H1 (cell line): Measurements from ENCODE around the gene LBX1. TPM values are rescaled to one million over a fixed set of nuclear protein-coding genes. Genes with fewer than 3 reads are reported as not detected.

ENCODE experiments used
- ATF3 ChIP-seq: IDR thresholded peaks from 2 replicates; pipeline ENCODE4 v1.6.1; 2011; ENCODE audit warnings: low read depth, mild to moderate bottlenecking, low read length; ENCODE audit not compliant: insufficient read depth
- CEBPB ChIP-seq: IDR thresholded peaks from 2 replicates; pipeline ENCODE4 v1.6.1; 2012; ENCODE audit warnings: low read depth, low read length
- CHD1 ChIP-seq: IDR thresholded peaks from 2 replicates; pipeline ENCODE4 v1.6.1; 2012; ENCODE audit warnings: low read depth, low read length, improper control_type of control experiment
- CTCF ChIP-seq, 3 experiments: IDR thresholded peaks; 1 replicate in 2 of 3; 2 replicates in 1 of 3; pipeline versions ENCODE4 v1.5.1 to v1.6.1; 2011; ENCODE audit warnings: low read length in 3 of 3, mild to moderate bottlenecking in 3 of 3, inconsistent platforms in 2 of 3, low read depth in 1 of 3, moderate library complexity in 1 of 3; ENCODE audit not compliant: insufficient read depth in 1 of 3; ENCODE audit errors: control extremely low read depth in 1 of 3
- MAX ChIP-seq: IDR thresholded peaks from 2 replicates; pipeline ENCODE4 v1.6.1; 2012; ENCODE audit warnings: inconsistent platforms
- PHF8 ChIP-seq: fragments of 200-600 bp; sonication (generic); conservative IDR thresholded peaks from 2 replicates; pipeline ENCODE4 v1.7.1; 2012; ENCODE audit warnings: low read depth, mild to moderate bottlenecking, inconsistent platforms, low read length, moderate library complexity
- POLR2A ChIP-seq, 2 experiments: IDR thresholded peaks; 1 replicate in 1 of 2; 2 replicates in 1 of 2; pipeline ENCODE4 v1.6.1; 2011; ENCODE audit warnings: low read depth in 2 of 2, low read length in 2 of 2, mild to moderate bottlenecking in 2 of 2; ENCODE audit errors: control extremely low read depth in 1 of 2
- POLR2AphosphoS5 ChIP-seq: IDR thresholded peaks from 2 replicates; pipeline ENCODE4 v1.6.1; 2011; ENCODE audit warnings: low read depth, low read length
- POU5F1 ChIP-seq: IDR thresholded peaks from 2 replicates; pipeline ENCODE4 v1.6.1; 2011; ENCODE audit warnings: low read depth, mild to moderate bottlenecking, low read length, moderate library complexity
- SIN3A ChIP-seq, 2 experiments: IDR thresholded peaks in 1 of 2; conservative IDR thresholded peaks in 1 of 2; 2 replicates each; pipeline ENCODE4 v1.6.1; 2011 to 2012; ENCODE audit warnings: low read length in 2 of 2, improper control_type of control experiment in 1 of 2, low read depth in 1 of 2, mild to moderate bottlenecking in 1 of 2
- SIRT6 ChIP-seq: IDR thresholded peaks from one replicate; pipeline ENCODE4 v1.7.1; 2012; ENCODE audit warnings: low read length, inconsistent platforms
- TAF7 ChIP-seq: optimal IDR thresholded peaks from 2 replicates; pipeline ENCODE3; 2011; ENCODE audit warnings: low read depth, mild to moderate bottlenecking, inconsistent platforms, low read length, moderate library complexity, borderline replicate concordance
- TBP ChIP-seq: IDR thresholded peaks from 2 replicates; pipeline ENCODE4 v1.6.1; 2011; ENCODE audit warnings: low read depth, low read length, improper control_type of control experiment
- polyA plus RNA-seq, 7 experiments: library from polyadenylated mRNA; depleted of rRNA in 3 of 7; stranded (reverse) in 5 of 7; unstranded in 2 of 7; fragments of >200 nt in 5 of 7; fragments of 200-250 nt in 2 of 7; gene quantifications; 1 replicate in 5 of 7; 2 replicates in 1 of 7; 4 replicates in 1 of 7; pipeline versions ENCODE4 v1.2.1 to v1.2.3, GENCODE V29; 2011 to 2013; ENCODE audit warnings: missing spikeins in 2 of 7, mixed read lengths in 2 of 7
- total RNA-seq: library from RNA; stranded (reverse); fragmentation: NEBNext Ultra II Directional; extraction: Animal tissue kit (Norgen Biotek cat#: 25700); gene quantifications from 2 replicates; pipeline ENCODE4 v1.2.1, GENCODE V29; 2021

LBX1 gene
- total and polyA plus RNA-seq, 2 of the 8 experiments (the other 6 are each of a cell fraction or from before 2014, with no cell fraction given): not detected

GRCh38 chr10:101217450-101218281 is 11.6 kb downstream of the LBX1 start (continued):
- TF ChIP-seq POU5F1 (no peak), POLR2AphosphoS5 (no peak), ATF3 (no peak), PHF8 (no peak), TAF7 (no peak), CEBPB (no peak), SIRT6 (no peak), POLR2A (IDR thresholded peaks at IDR 0.05; ENCODE audit: control extremely low read depth in 1 of 2, low read depth in 2 of 2, low read length in 2 of 2) (no peak), CTCF (IDR thresholded peaks at IDR 0.05; ENCODE audit: control extremely low read depth in 1 of 3, insufficient read depth in 1 of 3, low read depth in 1 of 3, low read length in 3 of 3) (peak in 2 of 3 experiments; percentile 58 to 75; a peak in 3 of 4 replicates), CHD1 (no peak), SIN3A (conservative IDR thresholded peaks at IDR 0.05 in 1 of 2, IDR thresholded peaks at IDR 0.05 in 1 of 2; ENCODE audit: low read depth in 1 of 2, low read length in 2 of 2) (no peak), TBP (no peak), MAX (peak; percentile 75)
